HS-27A (cell line): Measurements from ENCODE around the gene OPALIN.
"Not testable (repeated sequence)": the region's sequence is repeated elsewhere in the genome, so short reads cannot be mapped to it uniquely, and the experiment has no call there.

Experiments used
- DNase-seq: peaks from one replicate; pipeline ENCODE4 v3.0.0-alpha.2; 2012; ENCODE audit warnings: low read depth, missing footprints

The OPALIN gene

DNA sequence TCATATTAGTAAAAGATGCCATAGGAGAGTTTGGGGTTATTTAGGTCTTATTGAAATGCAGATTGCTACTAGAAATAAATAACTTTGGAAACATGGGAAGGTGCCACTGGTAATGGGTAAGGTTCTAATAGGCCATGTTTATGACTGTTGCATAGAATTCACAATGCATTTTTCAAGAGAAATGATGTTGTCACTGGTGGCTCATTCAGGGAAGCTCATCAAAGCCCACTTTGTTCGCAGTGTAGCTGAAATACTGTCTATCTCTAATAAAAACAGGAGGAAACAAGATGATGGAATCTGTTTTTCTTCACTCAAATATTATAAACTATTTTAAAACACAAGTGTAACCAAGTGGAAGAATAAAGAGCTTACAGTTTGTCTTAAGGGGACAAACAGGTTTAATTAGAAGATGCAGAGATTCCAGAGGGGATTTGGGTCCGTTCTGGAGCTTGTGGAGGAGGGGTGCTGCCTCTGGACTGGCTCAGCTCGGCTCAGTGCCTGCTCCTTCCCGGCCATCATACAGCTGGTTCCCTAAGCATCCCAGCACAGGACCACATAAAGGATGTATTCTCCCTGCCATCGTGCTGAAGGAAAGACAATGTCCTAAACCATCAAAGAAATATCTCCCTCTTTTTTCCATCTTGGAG, 20.4 kb downstream of the OPALIN start:
- DNase-seq, result no peak

- DNase-seq, result no peak
These were observed 21.7 kb downstream of the OPALIN start for GRCh38 chr10:96337106-96337505.

GRCh38 chr10:96334616-96335526, 23.9 kb downstream of the OPALIN start:
- peak; percentile 9 for DNase-seq

- DNase-seq, result no peak
These were observed 25.7 kb downstream of the OPALIN start for GRCh38 chr10:96333101-96333500.

- no peak for DNase-seq
These were observed 31.3 kb downstream of the OPALIN start for GRCh38 chr10:96327462-96327861.

- no peak for DNase-seq
These were observed 33.0 kb downstream of the OPALIN start for GRCh38 chr10:96325719-96326373.

GRCh38 chr10:96324447-96324846, 34.4 kb downstream of the OPALIN start:
- no peak for DNase-seq

GRCh38 chr10:96322275-96322674, 36.5 kb downstream of the OPALIN start:
- no peak for DNase-seq

- DNase-seq, result no peak
These were observed 37.0 kb downstream of the OPALIN start for GRCh38 chr10:96321822-96322221.

DNA sequence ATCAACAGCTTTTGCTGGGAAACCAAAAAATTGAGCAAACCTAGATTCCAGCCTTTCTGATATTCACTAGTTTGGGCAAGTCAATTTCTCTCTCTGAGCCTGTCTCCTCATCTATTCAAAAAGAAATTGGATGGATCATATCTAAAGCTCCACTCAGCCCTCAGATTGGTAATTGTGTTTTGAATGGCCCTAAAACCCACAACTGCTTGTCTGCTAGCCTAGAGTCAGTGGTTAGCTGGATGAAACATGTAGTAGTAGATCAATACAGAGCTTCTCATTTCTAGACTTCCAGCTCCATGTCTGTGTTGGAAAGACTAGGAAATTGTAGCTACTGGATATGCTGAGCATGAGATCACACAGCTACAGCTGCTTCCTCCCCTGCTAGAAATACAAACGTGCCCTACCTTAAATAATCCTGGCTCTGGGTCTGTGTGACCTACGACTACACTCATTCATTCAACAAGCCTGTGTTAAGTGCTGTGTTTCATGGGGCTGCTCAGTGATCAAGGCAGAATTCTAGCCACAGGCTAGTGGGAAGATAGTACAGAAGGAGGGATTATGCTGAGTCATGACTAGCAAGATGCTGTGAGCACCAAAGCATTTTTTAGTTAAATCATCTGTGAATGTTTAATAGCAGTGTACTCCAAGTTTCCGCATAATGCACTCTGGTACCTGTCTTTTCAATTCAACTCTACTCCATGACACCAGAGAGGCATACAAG, 38.9 kb downstream of the OPALIN start:
- no peak for DNase-seq

- no peak for DNase-seq
These were observed 41.6 kb downstream of the OPALIN start for GRCh38 chr10:96317067-96317833.

DNA sequence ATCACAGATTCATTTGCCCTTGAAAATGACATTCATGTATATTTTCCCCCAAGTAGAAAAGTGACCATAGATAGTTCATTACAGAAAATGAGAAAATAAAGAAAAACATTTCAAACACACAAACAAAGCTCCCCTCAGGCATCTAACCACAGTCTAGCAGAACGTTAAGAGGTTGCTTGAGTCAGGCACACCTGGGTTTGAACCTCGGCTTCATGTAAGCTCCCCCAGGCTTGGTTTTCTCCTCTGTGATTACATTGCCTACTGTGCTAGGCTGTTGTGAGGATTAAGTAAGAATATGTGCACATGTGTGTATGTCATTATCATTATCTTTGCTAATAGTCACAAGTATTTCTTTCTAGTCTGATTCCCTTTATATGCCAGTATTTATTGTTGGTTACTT, 45.5 kb downstream of the OPALIN start:
- DNase-seq, result no peak

- DNase-seq, result no peak
These were observed 47.6 kb downstream of the OPALIN start for GRCh38 chr10:96311180-96311715.

- no peak for DNase-seq
These were observed 48.5 kb downstream of the OPALIN start for GRCh38 chr10:96310321-96310669.

DNA sequence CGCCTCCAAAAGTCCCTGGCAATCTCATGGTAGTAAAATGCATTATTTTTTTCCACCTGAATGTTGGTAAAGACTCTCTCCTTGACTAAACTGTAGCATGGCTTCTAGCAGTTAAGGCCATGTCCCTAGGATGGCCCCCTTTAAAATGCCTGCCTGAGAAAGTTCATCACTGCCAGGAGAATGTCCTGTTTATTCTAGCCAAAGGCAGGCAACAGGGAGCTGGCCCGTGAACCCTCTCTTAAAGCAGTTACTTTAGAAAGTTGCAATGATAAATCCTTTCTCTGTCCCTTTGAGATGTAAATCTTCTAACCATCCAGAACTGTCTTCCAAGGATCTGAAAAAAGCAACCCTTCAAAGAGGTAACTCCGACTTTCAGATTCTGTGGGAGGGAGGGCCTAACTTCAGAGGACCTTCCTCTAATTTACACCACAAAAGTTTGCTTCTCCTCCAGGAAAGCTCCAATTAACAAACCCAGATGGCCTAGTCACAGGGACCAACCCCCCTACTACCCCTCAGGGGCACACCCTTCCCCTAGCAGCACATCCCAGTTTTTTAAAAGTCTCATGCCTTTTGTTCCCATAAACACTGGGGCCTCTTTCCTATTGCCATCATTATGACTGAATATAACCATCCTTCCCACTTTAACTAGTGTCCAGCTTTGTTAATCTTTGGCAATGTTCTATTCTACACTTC, 49.0 kb downstream of the OPALIN start:
- DNase-seq, result no peak

DNA sequence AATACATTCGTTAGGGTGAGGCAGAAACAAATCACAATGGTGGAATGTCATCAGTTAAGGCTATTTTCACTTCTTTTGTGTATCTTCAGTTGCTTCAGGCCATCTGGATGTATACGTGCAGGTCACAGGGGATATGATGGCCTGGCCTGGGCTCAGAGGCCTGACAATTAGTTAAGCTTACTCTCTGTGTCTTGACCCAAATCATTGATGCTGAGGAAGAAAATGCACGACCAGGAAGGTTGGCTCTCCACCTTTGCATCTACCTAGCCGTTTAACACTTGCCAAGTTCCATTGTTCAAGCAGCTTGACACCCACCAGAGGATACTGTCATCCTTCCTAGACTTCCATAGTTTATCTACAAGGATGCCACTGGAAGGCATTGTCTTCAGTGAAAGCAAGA, 49.9 kb downstream of the OPALIN start:
- not testable (repeated sequence) for DNase-seq

GRCh38 chr10:96306516-96306915, 52.3 kb downstream of the OPALIN start:
- no peak for DNase-seq

DNA sequence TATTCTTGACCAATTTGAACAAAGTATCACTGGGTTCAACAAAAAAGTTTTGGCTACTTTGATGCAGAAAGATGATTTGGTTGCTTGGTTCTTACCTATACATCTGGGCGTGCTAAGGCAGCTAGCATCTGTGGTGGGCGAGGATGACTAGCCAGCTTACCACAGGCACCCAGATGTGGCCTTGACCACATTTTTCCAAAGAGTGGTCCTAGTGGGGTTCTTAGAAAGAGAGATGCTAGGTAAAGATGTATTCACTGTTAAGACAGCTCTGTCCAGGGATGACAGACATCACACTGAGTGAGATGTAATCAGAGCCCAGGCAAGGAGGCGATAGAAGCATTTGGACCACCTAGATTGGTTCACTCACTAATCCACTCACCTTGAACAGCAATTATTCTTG, 53.8 kb downstream of the OPALIN start:
- DNase-seq, result no peak

GRCh38 chr10:96304230-96304629, 54.6 kb downstream of the OPALIN start, which contains the start of gene DNTT:
TSS of gene DNTT (plus strand) at chr10:96304434. CDS start at chr10:96304498, 64 bp downstream.
- DNase-seq, result no peak

DNA sequence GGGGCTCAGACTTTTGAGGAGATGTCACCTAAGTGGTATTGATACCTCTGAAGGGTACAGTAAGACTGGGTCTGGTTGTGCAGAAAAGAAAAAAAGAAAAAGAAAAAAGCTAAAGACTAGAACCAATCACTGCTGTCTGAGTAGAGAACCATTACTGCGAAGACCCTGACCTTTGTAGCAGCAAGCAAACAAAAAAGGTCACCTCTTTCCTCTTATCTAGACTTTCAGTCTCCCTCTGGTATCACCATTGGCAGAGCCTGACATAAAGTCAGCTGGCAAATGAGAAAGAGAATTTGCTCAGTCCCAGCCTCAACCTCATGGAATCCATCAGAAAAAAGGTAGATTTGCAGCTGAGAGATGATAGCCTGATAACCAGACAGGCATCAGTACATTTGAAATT, 57.2 kb downstream of the OPALIN start:
- DNase-seq, result no peak

- no peak for DNase-seq
These were observed 59.4 kb downstream of the OPALIN start for GRCh38 chr10:96299383-96299782.
